OCI-LY3 (cell line): ENCODE data around the gene PI4KB.

ENCODE experiments used
- CTCF ChIP-seq: fragments of 200-600, 300-600 bp; sonication (generic); IDR thresholded peaks from 2 replicates; pipeline ENCODE4 v1.5.1; 2014; ENCODE audit warnings: antibody characterized with exemption, low read length, low read depth
- EZH2phosphoT487 ChIP-seq: fragments of 200-600 bp; shearing (Covaris generic); IDR thresholded peaks from 2 replicates; pipeline ENCODE4 v1.6.1; 2018; ENCODE audit warnings: antibody characterized with exemption, mixed run types, low read depth

DNA sequence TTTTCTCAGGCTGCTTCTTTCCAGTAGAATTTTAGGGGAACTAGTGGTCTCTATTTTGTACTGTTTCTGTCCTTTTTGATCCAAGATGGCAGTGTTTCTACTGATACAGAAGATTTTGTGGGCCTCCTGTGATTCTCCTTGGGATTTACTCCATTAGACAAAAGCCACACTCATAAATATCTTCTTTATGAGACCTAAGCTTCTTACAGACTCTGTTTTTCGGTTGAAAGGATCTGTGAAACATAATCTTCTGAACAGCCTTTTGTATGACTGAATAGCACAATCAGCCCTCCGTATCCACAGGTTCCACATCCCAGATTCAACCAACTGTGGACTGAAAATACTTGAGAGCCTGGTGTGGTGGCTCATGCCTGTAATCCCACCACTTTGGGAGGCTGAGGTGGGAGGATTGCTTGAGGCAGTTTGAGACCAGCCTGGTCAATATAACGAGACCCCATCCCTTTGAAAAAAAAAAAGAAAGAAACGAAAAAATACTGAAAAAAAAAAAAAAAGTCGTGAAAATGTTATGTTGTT lies 83.5 kb downstream of the PI4KB start:
- no peak for TF ChIP-seq CTCF
- no peak for TF ChIP-seq EZH2phosphoT487
